ENCODE data around the gene DPCD. TPM values are rescaled to one million over a fixed set of nuclear protein-coding genes. Genes with fewer than 3 reads are reported as not detected.

Gene DPCD
- polyA plus RNA-seq, 1 of the 3 experiments (the other 2 are of a cell fraction): 106 TPM

GRCh38 chr10:101565936-101566332, 22.2 kb upstream of the DPCD start:
- Histone ChIP-seq H2AFZ (ENCODE audit: low read depth) (no peak overlapping the region), H3K27me3 (ENCODE audit: insufficient read depth) (no peaks in the 10 kb centered on the region; the same call in 1 of the 2 replicates), H4K20me1 (ENCODE audit: insufficient read depth) (no peaks in the 10 kb centered on the region), H3F3A (replicated peaks; ENCODE audit: insufficient read depth) (no peaks in the 10 kb centered on the region), H3K79me2 (ENCODE audit: insufficient read depth) (no peaks in the 10 kb centered on the region), H3K9me2 (no peaks in the 10 kb centered on the region), H3K9me3 (no peaks in the 10 kb centered on the region), H3K36me3 (replicated peaks in 1 of 2; ENCODE audit: control insufficient read depth in 1 of 2, insufficient read depth in 2 of 2, low read length in 1 of 2) (no peaks in the 10 kb centered on the region), H3K27ac (ENCODE audit: low read depth in 2 of 2, low read length in 1 of 2) (no peak overlapping the region), H3K9ac (no peak overlapping the region), H3K4me3 (ENCODE audit: low read depth in 2 of 2, low read length in 1 of 2) (peak overlapping the region in 1 of 2 experiments; percentile 2; a peak in 1 of 4 replicates), H3K4me1 (ENCODE audit: control insufficient read depth in 1 of 2, insufficient read depth in 2 of 2, low read depth in 1 of 2, low read length in 1 of 2) (peaks cover 0 to 36% of the 10 kb centered on the region in 2 experiments; a peak in 1 of 4 replicates), H3K4me2 (no peak overlapping the region)
- POLR2A ChIA-PET: no interaction called here
- CTCF ChIA-PET: interaction anchor here (1.0 to 9.1 kb wide), 5 partner anchors 9 to 349 kb away, joined by 3 to 164 read pairs (median 4); no protein-coding TSS in a partner anchor
- 83% methylated on average over 8 of the region's 8 CpGs for WGBS (ENCODE audit: low lambda C conversion rate)
- no peak for TF ChIP-seq TAF1 (IDR thresholded peaks at IDR 0.05; ENCODE audit: borderline replicate concordance, low read depth, low read length)
- TF ChIP-seq, protein P1, sequence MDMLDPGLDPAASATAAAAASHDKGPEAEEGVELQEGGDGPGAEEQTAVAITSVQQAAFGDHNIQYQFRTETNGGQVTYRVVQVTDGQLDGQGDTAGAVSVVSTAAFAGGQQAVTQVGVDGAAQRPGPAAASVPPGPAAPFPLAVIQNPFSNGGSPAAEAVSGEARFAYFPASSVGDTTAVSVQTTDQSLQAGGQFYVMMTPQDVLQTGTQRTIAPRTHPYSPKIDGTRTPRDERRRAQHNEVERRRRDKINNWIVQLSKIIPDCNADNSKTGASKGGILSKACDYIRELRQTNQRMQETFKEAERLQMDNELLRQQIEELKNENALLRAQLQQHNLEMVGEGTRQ (IDR thresholded peaks at IDR 0.05; ENCODE audit: borderline replicate concordance, low read depth, low read length): no peak
- no peak for TF ChIP-seq TCF12 (IDR thresholded peaks at IDR 0.05)
- no peak for TF ChIP-seq RXRA (IDR thresholded peaks at IDR 0.05; ENCODE audit: borderline replicate concordance, low read depth)
- no peak for TF ChIP-seq MEF2A (IDR thresholded peaks at IDR 0.05; ENCODE audit: borderline replicate concordance, low read depth)
- TF ChIP-seq EZH2phosphoT487 (IDR thresholded peaks at IDR 0.05; ENCODE audit: borderline replicate concordance, low read depth): no peak
- no peak for TF ChIP-seq IRF3 (IDR thresholded peaks at IDR 0.05; ENCODE audit: low read depth, low read length)
- DNase-seq: no peak

GRCh38 chr10:101566333-101567164, 21.6 kb upstream of the DPCD start:
- Histone ChIP-seq H3K79me2 (ENCODE audit: insufficient read depth) (no peaks in the 10 kb centered on the region), H3K27ac (ENCODE audit: low read depth in 2 of 2, low read length in 1 of 2) (no peak overlapping the region), H3K27me3 (ENCODE audit: insufficient read depth) (no peaks in the 10 kb centered on the region; the same call in 1 of the 2 replicates), H3K36me3 (replicated peaks in 1 of 2; ENCODE audit: control insufficient read depth in 1 of 2, insufficient read depth in 2 of 2, low read length in 1 of 2) (no peaks in the 10 kb centered on the region), H3K9me3 (no peaks in the 10 kb centered on the region), H4K20me1 (ENCODE audit: insufficient read depth) (no peaks in the 10 kb centered on the region), H3K4me3 (ENCODE audit: low read depth in 2 of 2, low read length in 1 of 2) (peak overlapping the region in 1 of 2 experiments; percentile 2; a peak in 2 of 4 replicates), H3K4me1 (ENCODE audit: control insufficient read depth in 1 of 2, insufficient read depth in 2 of 2, low read depth in 1 of 2, low read length in 1 of 2) (peaks cover 0 to 32% of the 10 kb centered on the region in 2 experiments; a peak in 1 of 4 replicates), H3K4me2 (peak overlapping the region; percentile 45; the same call in 1 of the 2 replicates), H3K9me2 (no peaks in the 10 kb centered on the region), H3F3A (replicated peaks; ENCODE audit: insufficient read depth) (no peaks in the 10 kb centered on the region), H3K9ac (no peak overlapping the region), H2AFZ (ENCODE audit: low read depth) (0 out of 2 replicates have a peak overlapping the region, but pooled peaks have one; percentile 61)
- TF ChIP-seq FOSL2 (IDR thresholded peaks at IDR 0.05; ENCODE audit: borderline replicate concordance, low read depth): no peak
- TF ChIP-seq GATA2 (CRISPR knock-in tag; IDR thresholded peaks at IDR 0.05): peak; percentile 52; the same call in 1 of the 2 replicates
- TF ChIP-seq MXI1 (IDR thresholded peaks at IDR 0.05; ENCODE audit: low read depth, low read length): peak; percentile 72
- TF ChIP-seq RCOR1 (IDR thresholded peaks at IDR 0.05; ENCODE audit: low read length): peak; percentile 17; the same call in 1 of the 2 replicates
- TF ChIP-seq PBX3 (IDR thresholded peaks at IDR 0.05): 0 out of 2 replicates have a peak, but pooled peaks have one; percentile 20
- no peak for TF ChIP-seq GABPA (IDR thresholded peaks at IDR 0.05; ENCODE audit: low read depth)
- ChIA-PET POLR2A (no interaction called here), CTCF (interaction anchor here (1.0 to 9.1 kb wide), 5 partner anchors 10 to 349 kb away, joined by 3 to 164 read pairs (median 4); no protein-coding TSS in a partner anchor)
- 62% methylated on average over 20 of the region's 59 CpGs for WGBS (ENCODE audit: low lambda C conversion rate)
- peak; percentile 84 for DNase-seq

Data from SK-N-SH (cell line).